K562 (cell line): ENCODE results near the gene AUNIP. TPM values are rescaled to one million over a fixed set of nuclear protein-coding genes. Genes with fewer than 3 reads are reported as not detected.

ENCODE experiments used
- ATAC-seq: fragments of 200-7000 bp; cut with Tn5 transposase; 3 replicates; pipeline ENCODE4 v1.9.1; 2020; ENCODE audit warnings: moderate library complexity
- BruUV-seq: library from RNA; stranded (reverse); fragments of 400-500 nt; replicated peaks from 2 replicates; lab custom pipeline; 2021; lab: Mats Ljungman, UMichigan
- CTCF ChIA-PET: fragments of 300-600 bp; formaldehyde crosslinking; extraction: SDS; loops from one replicate; lab custom pipeline; 2021; ENCODE audit warnings: low intra/inter-chr PET ratio; lab: Yijun Ruan, JAX
- POLR2A ChIA-PET: fragments of 300-600, 350-650 bp; sonication (Branson Sonifier 250); formaldehyde crosslinking; extraction: SDS; loops from one replicate; lab custom pipeline; 2021; ENCODE audit warnings: antibody characterized with exemption, inconsistent platforms; lab: Yijun Ruan, JAX
- DNase-seq, 4 experiments: peaks; one replicate each; pipeline versions ENCODE4 v3.0.0 to v3.0.0-alpha.2; 2011 to 2018; ENCODE audit warnings: low spot score in 3 of 4, mixed read lengths in 3 of 4; ENCODE audit errors: extremely low read depth in 1 of 4
- FAIRE-seq: peaks from 2 replicates; lab custom pipeline; 2011; peaks lifted over from hg19 to GRCh38; lab: Jason Lieb, UNC
- H2AFZ ChIP-seq: 2 replicates; pipeline ENCODE4 v1.6.0; 2011; ENCODE audit warnings: low read depth, low read length, control low read depth, inconsistent platforms
- H3K27ac ChIP-seq: fragments of 200-600 bp; 3 replicates; pipeline ENCODE4 v1.8.0; 2011; ENCODE audit warnings: low read depth, mild to moderate bottlenecking, control low read depth, inconsistent platforms, low read length, moderate library complexity, mixed read lengths; ENCODE audit errors: extremely low read depth
- H3K27me3 ChIP-seq, 2 experiments: fragments of 300-600 bp in 1 of 2; 2 replicates in 1 of 2; 3 replicates in 1 of 2; pipeline versions ENCODE4 v1.6.0 to v1.8.0; 2011; ENCODE audit warnings: inconsistent platforms in 2 of 2, low read length in 2 of 2, mild to moderate bottlenecking in 1 of 2, mixed read lengths in 1 of 2, moderate library complexity in 1 of 2; ENCODE audit not compliant: control insufficient read depth in 2 of 2, insufficient read depth in 2 of 2
- H3K36me3 ChIP-seq: fragments of 300-600 bp; 3 replicates; pipeline ENCODE4 v1.8.0; 2011; ENCODE audit warnings: mild to moderate bottlenecking, low read length, inconsistent platforms; ENCODE audit not compliant: control insufficient read depth, insufficient read depth
- H3K4me1 ChIP-seq, 2 experiments: fragments of 200-600 bp in 1 of 2; replicated peaks in 1 of 2; 2 replicates in 1 of 2; 3 replicates in 1 of 2; pipeline versions ENCODE4 v1.5.1 to v1.8.0; 2011; ENCODE audit warnings: inconsistent platforms in 2 of 2, low read length in 2 of 2, mild to moderate bottlenecking in 1 of 2, mixed read lengths in 1 of 2, moderate library complexity in 1 of 2; ENCODE audit not compliant: control insufficient read depth in 2 of 2, insufficient read depth in 2 of 2
- H3K4me2 ChIP-seq: 2 replicates; pipeline ENCODE4 v1.6.1; 2011; ENCODE audit warnings: low read length, control low read depth, inconsistent platforms, mixed read lengths; ENCODE audit not compliant: insufficient read depth
- H3K4me3 ChIP-seq: fragments of 200-600 bp; sonication (generic), shearing (Covaris generic); 2 replicates; pipeline ENCODE4 v1.5.1; 2016; ENCODE audit warnings: control low read depth, inconsistent platforms
- H3K79me2 ChIP-seq: fragments of 200-600 bp; 3 replicates; pipeline ENCODE4 v1.8.0; 2011; ENCODE audit warnings: low read length, inconsistent platforms; ENCODE audit not compliant: control insufficient read depth, insufficient read depth
- H3K9ac ChIP-seq, 2 experiments: 2 replicates each; pipeline versions ENCODE4 v1.6.0 to v1.6.1; 2011; ENCODE audit warnings: low read depth in 2 of 2, low read length in 2 of 2, control low read depth in 1 of 2, inconsistent platforms in 1 of 2, mild to moderate bottlenecking in 1 of 2, mixed read lengths in 1 of 2; ENCODE audit not compliant: insufficient read depth in 1 of 2
- H3K9me1 ChIP-seq: one replicate; pipeline ENCODE4 v1.6.0; 2011; ENCODE audit warnings: inconsistent platforms, mild to moderate bottlenecking, low read length, moderate library complexity; ENCODE audit not compliant: control insufficient read depth, insufficient read depth
- H3K9me3 ChIP-seq: replicated peaks from 2 replicates; pipeline ENCODE4 v1.5.1; 2011; ENCODE audit warnings: low read depth, low read length, inconsistent platforms; ENCODE audit not compliant: control insufficient read depth, insufficient read depth
- H4K20me1 ChIP-seq: replicated peaks from 2 replicates; pipeline ENCODE4 v1.6.1; 2011; ENCODE audit warnings: low read length, inconsistent platforms, mixed read lengths; ENCODE audit not compliant: control insufficient read depth, insufficient read depth
- TBL1XR1 ChIP-seq, 2 experiments: IDR thresholded peaks; 2 replicates each; pipeline ENCODE4 v1.6.1; 2012; ENCODE audit warnings: improper control_type of control experiment in 2 of 2, low read length in 2 of 2, mild to moderate bottlenecking in 1 of 2
- ZNF740 ChIP-seq, 3 experiments: fragments of 200-800 bp in 1 of 3; sonication (Bioruptor generic) in 1 of 3; sonication (generic) in 1 of 3; formaldehyde crosslinking in 1 of 3; IDR thresholded peaks; 2 replicates each; pipeline versions ENCODE4 v1.6.1 to v1.8.0; 2016 to 2022; ENCODE audit warnings: mild to moderate bottlenecking in 2 of 3, missing compliant biosample characterization in 2 of 3, missing genetic modification characterization in 2 of 3, missing genetic modification reagents in 1 of 3
- WGBS: fragments of 100-300 bp; shearing (Covaris generic); methylation state at CpG from one replicate; pipeline ENCODE4 v1.1.6; 2016; ENCODE audit warnings: low coverage, mixed read lengths; ENCODE audit not compliant: insufficient coverage; ENCODE audit errors: missing lambda C conversion rate; 5-methylcytosine and 5-hydroxymethylcytosine counted together
- in situ Hi-C: fragments of 300-500 bp; cut with MboI; formaldehyde crosslinking; loops from 4 replicates; pipeline ENCODE4 v1.15.0; 2018; ENCODE audit warnings: inconsistent platforms, mixed read lengths
- intact Hi-C: fragments of 100-400 bp; cut with micrococcal nuclease; formaldehyde crosslinking; loops from 2 replicates; pipeline ENCODE4 v1.14.2; 2022
- polyA plus RNA-seq, 8 experiments: library from polyadenylated mRNA; depleted of rRNA in 4 of 8; stranded (reverse) in 5 of 8; unstranded in 3 of 8; fragments of >200 nt; fragmentation: Nextera tagmentation in 2 of 8; fragmentation: Illumina TruSeq in 1 of 8; extraction: Ambion mirVana in 2 of 8; extraction: Trizol in 1 of 8; gene quantifications; 2 replicates each; pipeline versions ENCODE4 v1.2.1 to v1.2.3, GENCODE V29; 2011 to 2014; ENCODE audit warnings: inconsistent platforms in 1 of 8, missing spikeins in 1 of 8
- total RNA-seq, 7 experiments: library from RNA; depleted of rRNA in 6 of 7; stranded (reverse); fragments of >200 nt in 6 of 7; fragmentation: Illumina TruSeq in 2 of 7; extraction: Trizol in 2 of 7; gene quantifications; 2 replicates each; pipeline versions ENCODE4 v1.2.1 to v1.2.3, GENCODE V29; 2011 to 2021; ENCODE audit warnings: low replicate concordance in 1 of 7

AUNIP gene
- total and polyA plus RNA-seq, 9 of the 15 experiments (the other 6 are each of a cell fraction or from before 2014, with no cell fraction given): 12.1 to 53.8 (median 47.1) TPM

GRCh38 chr1:25804244-25804963 is 54.9 kb downstream of the AUNIP start:
- in situ Hi-C loops: no loop called here
- 57% methylated on average over 7 of the region's 10 CpGs for WGBS
- POLR2A ChIA-PET: interaction anchor here (0.6 kb wide), 1 partner anchor 248 kb away, joined by 3 read pairs; no protein-coding TSS in a partner anchor
- Histone ChIP-seq H3K4me1 (peaks cover 17 to 33% of the 10 kb centered on the region in 2 experiments; a peak in 4 of 5 replicates), H3K4me2 (no peak overlapping the region), H3K9ac (no peak overlapping the region; a peak in 1 of 4 replicates), H3K36me3 (no peaks in the 10 kb centered on the region), H3K79me2 (no peaks in the 10 kb centered on the region), H3K27ac (no peak overlapping the region), H2AFZ (no peak overlapping the region), H3K4me3 (no peak overlapping the region), H3K27me3 (no peaks in the 10 kb centered on the region), H4K20me1 (no peaks in the 10 kb centered on the region), H3K9me3 (no peaks in the 10 kb centered on the region), H3K9me1 (no peaks in the 10 kb centered on the region)
- CTCF ChIA-PET: no interaction called here
- FAIRE-seq (no peak), ATAC-seq (no peak), DNase-seq (no peak)
- no TSS peak for BruUV-seq
- intact Hi-C loops: no loop called here
- TF ChIP-seq TBL1XR1 (IDR thresholded peaks at IDR 0.05; ENCODE audit: low read length in 2 of 2) (no peak), ZNF740 (CRISPR knock-in tag; IDR thresholded peaks at IDR 0.05) (no peak), ZNF740 (tag; IDR thresholded peaks at IDR 0.05) (peak in 1 of 2 experiments; percentile 59; a peak in 1 of 4 replicates)
